Prostate gland (tissue), 2 donors: ENCODE data around the gene PCYOX1L. TPM values are rescaled to one million over a fixed set of nuclear protein-coding genes. Genes with fewer than 3 reads are reported as not detected.

ENCODE experiments used
- DNase-seq: peaks from one replicate; pipeline ENCODE4 v3.0.0-alpha.2; 2019; ENCODE audit warnings: low spot score
- H3K27ac ChIP-seq, 2 donors: fragments of 200-600 bp; sonication (generic); 2 replicates each; pipeline ENCODE4 v1.5.1; 2017 to 2019
- H3K27me3 ChIP-seq: fragments of 200-600 bp; sonication (generic); replicated peaks from 2 replicates; pipeline ENCODE4 v1.5.1; 2019; ENCODE audit not compliant: insufficient read depth
- H3K36me3 ChIP-seq, 2 donors: fragments of 200-600 bp; sonication (generic); 1 replicate in 1 of 2; 2 replicates in 1 of 2; pipeline versions ENCODE4 v1.5.1 to v1.8.1; 2017 to 2019
- H3K4me1 ChIP-seq: fragments of 200-600 bp; sonication (generic); replicated peaks from 2 replicates; pipeline ENCODE4 v1.5.1; 2019
- H3K4me3 ChIP-seq, 2 donors: fragments of 200-600 bp; sonication (generic); 2 replicates each; pipeline ENCODE4 v1.5.1; 2017 to 2019
- H3K9me3 ChIP-seq: fragments of 200-600 bp; sonication (generic); 2 replicates; pipeline ENCODE4 v1.5.1; 2017
- CTCF ChIP-seq, 4 experiments: fragments of 200-600 bp in 2 of 4; fragments of 450-650 bp in 2 of 4; sonication (generic) in 2 of 4; IDR thresholded peaks; 1 replicate in 3 of 4; 2 replicates in 1 of 4; pipeline ENCODE4 v1.5.1; 2016 to 2019; ENCODE audit warnings: antibody characterized with exemption in 4 of 4, mild to moderate bottlenecking in 2 of 4, moderate library complexity in 2 of 4
- POLR2A ChIP-seq: fragments of 450-650 bp; IDR thresholded peaks from one replicate; pipeline ENCODE4 v1.6.1; 2016; ENCODE audit warnings: antibody characterized with exemption, mild to moderate bottlenecking
- POLR2AphosphoS5 ChIP-seq: sonication (generic); formaldehyde crosslinking; IDR thresholded peaks from one replicate; pipeline ENCODE4 v1.6.1; 2017; ENCODE audit warnings: antibody characterized with exemption
- WGBS: methylation state at CpG from one replicate; pipeline ENCODE4 v1.1.5; 2018; 5-methylcytosine and 5-hydroxymethylcytosine counted together
- intact Hi-C: fragments of 100-400 bp; cut with DNase I; formaldehyde crosslinking; loops from one replicate; pipeline ENCODE4 v1.14.2; 2022
- total RNA-seq, 2 donors: library from RNA; depleted of rRNA; stranded (reverse); fragments of >200 nt; gene quantifications; one replicate each; pipeline ENCODE4 v1.1.0, GENCODE V29; 2016

Gene PCYOX1L
- total RNA-seq, 2 donors from 2014 or later: 7.7 to 20.7 TPM

GRCh38 chr5:149403923-149404745 lies 46.3 kb downstream of the PCYOX1L start:
- DNase-seq: no peak

GRCh38 chr5:149404746-149405549 lies 47.1 kb downstream of the PCYOX1L start:
- Histone ChIP-seq H3K4me3 (no peak overlapping the region), H3K9me3 (no peaks in the 10 kb centered on the region), H3K36me3 (no peaks in the 10 kb centered on the region), H3K27ac (peak overlapping the region; percentile 80 to 81), H3K27me3 (no peaks in the 10 kb centered on the region), H3K4me1 (no peaks in the 10 kb centered on the region)
- 68% methylated on average over 17 of the region's 17 CpGs for WGBS
- DNase-seq: no peak
- intact Hi-C loops: no loop called here
- no peak for TF ChIP-seq CTCF (IDR thresholded peaks at IDR 0.05)
- no peak for TF ChIP-seq POLR2AphosphoS5
- TF ChIP-seq POLR2A: no peak

More at GRCh38 chr5:149403923-149404745, 46.3 kb downstream of the PCYOX1L start:
- Histone ChIP-seq H3K27me3 (no peaks in the 10 kb centered on the region), H3K4me1 (no peaks in the 10 kb centered on the region), H3K4me3 (no peak overlapping the region), H3K36me3 (no peaks in the 10 kb centered on the region), H3K27ac (peak overlapping the region; percentile 80 to 81), H3K9me3 (no peaks in the 10 kb centered on the region)
- TF ChIP-seq POLR2A (no peak), POLR2AphosphoS5 (no peak), CTCF (IDR thresholded peaks at IDR 0.05) (no peak)
- WGBS: 66% methylated on average over 15 of the region's 15 CpGs
- intact Hi-C loops: no loop called here

- H3K4me1 ChIP-seq: no peaks in the 10 kb centered on the region
- TF ChIP-seq CTCF (IDR thresholded peaks at IDR 0.05) (no peak), POLR2AphosphoS5 (no peak), POLR2A (no peak)
- intact Hi-C loops: loop anchor here (2.0 kb wide), 1 partner anchor 19 kb away; no protein-coding TSS in a partner anchor
- H3K4me3 ChIP-seq: no peak overlapping the region
- 73% methylated on average over 16 of the region's 16 CpGs for WGBS
- peak overlapping the region; percentile 80 to 81 for H3K27ac ChIP-seq
- no peak for DNase-seq
- no peaks in the 10 kb centered on the region for H3K27me3 ChIP-seq
- H3K9me3 ChIP-seq: no peaks in the 10 kb centered on the region
- H3K36me3 ChIP-seq: no peaks in the 10 kb centered on the region
Observed at GRCh38 chr5:149405550-149406202, 47.8 kb downstream of the PCYOX1L start.

- H3K27ac ChIP-seq: peak overlapping the region; percentile 82 to 89
- H3K36me3 ChIP-seq: no peaks in the 10 kb centered on the region
- H3K9me3 ChIP-seq: no peaks in the 10 kb centered on the region
- H3K27me3 ChIP-seq: no peaks in the 10 kb centered on the region
- 57% methylated on average over 9 of the region's 9 CpGs for WGBS
- H3K4me3 ChIP-seq: peak overlapping the region; percentile 37 to 44
- TF ChIP-seq POLR2AphosphoS5: peak; percentile 63
- TF ChIP-seq POLR2A: peak; percentile 28
- no peak for TF ChIP-seq CTCF (IDR thresholded peaks at IDR 0.05)
- no peak for DNase-seq
- H3K4me1 ChIP-seq: no peaks in the 10 kb centered on the region
- intact Hi-C loops: loop anchor here (2.0 kb wide), 1 partner anchor 20 kb away; no protein-coding TSS in a partner anchor
Observed at GRCh38 chr5:149406203-149406978, 48.5 kb downstream of the PCYOX1L start.
